H9 (cell line): ENCODE data around the gene KLF1. TPM values are rescaled to one million over a fixed set of nuclear protein-coding genes. Genes with fewer than 3 reads are reported as not detected.

Source experiments
- DNase-seq: peaks from one replicate; pipeline ENCODE4 v3.0.0-alpha.2; 2017
- H2AFZ ChIP-seq: one replicate; pipeline ENCODE4 v1.6.1; 2013; ENCODE audit warnings: mild to moderate bottlenecking, low read length, control low read depth, moderate library complexity
- H2AK5ac ChIP-seq: 2 replicates; pipeline ENCODE4 v1.6.1; 2013; ENCODE audit warnings: low read length, control low read depth, mixed read lengths; ENCODE audit not compliant: insufficient read length
- H2BK120ac ChIP-seq: one replicate; pipeline ENCODE4 v1.6.1; 2013; ENCODE audit warnings: low read depth, mild to moderate bottlenecking, low read length, control low read depth, inconsistent platforms; ENCODE audit not compliant: poor library complexity, severe bottlenecking
- H2BK12ac ChIP-seq: 2 replicates; pipeline ENCODE4 v1.6.1; 2013; ENCODE audit warnings: low read length, control low read depth, mixed read lengths, low read depth; ENCODE audit not compliant: insufficient read length
- H2BK15ac ChIP-seq: 2 replicates; pipeline ENCODE4 v1.6.1; 2013; ENCODE audit warnings: low read depth, low read length, control low read depth
- H2BK20ac ChIP-seq: one replicate; pipeline ENCODE4 v1.6.1; 2013; ENCODE audit warnings: low read depth, mild to moderate bottlenecking, low read length, control low read depth, inconsistent platforms; ENCODE audit not compliant: poor library complexity, severe bottlenecking
- H2BK5ac ChIP-seq: 2 replicates; pipeline ENCODE4 v1.6.1; 2013; ENCODE audit warnings: low read length, control low read depth, mixed read lengths; ENCODE audit not compliant: insufficient read length
- H3K14ac ChIP-seq: 2 replicates; pipeline ENCODE4 v1.6.1; 2013; ENCODE audit warnings: low read length, control low read depth; ENCODE audit not compliant: insufficient read depth
- H3K18ac ChIP-seq: 2 replicates; pipeline ENCODE4 v1.6.1; 2013; ENCODE audit warnings: low read depth, mild to moderate bottlenecking, mixed read lengths, low read length, control low read depth; ENCODE audit not compliant: insufficient read length
- H3K23ac ChIP-seq: 2 replicates; pipeline ENCODE4 v1.6.1; 2013; ENCODE audit warnings: low read length, control low read depth, mixed read lengths, low read depth; ENCODE audit not compliant: insufficient read length
- H3K23me2 ChIP-seq: 2 replicates; pipeline ENCODE4 v1.6.1; 2013; ENCODE audit warnings: low read depth, mild to moderate bottlenecking, mixed read lengths, low read length, control low read depth; ENCODE audit not compliant: insufficient read length, poor library complexity, severe bottlenecking
- H3K27ac ChIP-seq: 2 replicates; pipeline ENCODE4 v1.5.1; 2013; ENCODE audit warnings: low read length, control low read depth, mixed read lengths, low read depth; ENCODE audit not compliant: insufficient read length
- H3K27me3 ChIP-seq: 2 replicates; pipeline ENCODE4 v1.6.1; 2013; ENCODE audit warnings: low read length, control low read depth, inconsistent platforms; ENCODE audit not compliant: insufficient read depth
- H3K4ac ChIP-seq: 2 replicates; pipeline ENCODE4 v1.6.1; 2013; ENCODE audit warnings: low read depth, mild to moderate bottlenecking, control low read depth, inconsistent platforms, low read length, moderate library complexity
- H3K4me1 ChIP-seq: 2 replicates; pipeline ENCODE4 v1.6.1; 2013; ENCODE audit warnings: low read length, control low read depth, inconsistent platforms; ENCODE audit not compliant: insufficient read depth
- H3K4me2 ChIP-seq: 2 replicates; pipeline ENCODE4 v1.6.1; 2013; ENCODE audit warnings: low read length, control low read depth, mixed read lengths; ENCODE audit not compliant: insufficient read length, insufficient read depth
- H3K56ac ChIP-seq: 2 replicates; pipeline ENCODE4 v1.6.1; 2013; ENCODE audit warnings: low read depth, mild to moderate bottlenecking, mixed read lengths, low read length, control low read depth; ENCODE audit not compliant: insufficient read length
- H3K79me1 ChIP-seq: 2 replicates; pipeline ENCODE4 v1.6.1; 2013; ENCODE audit warnings: low read depth, mild to moderate bottlenecking, moderate library complexity, low read length, control low read depth, inconsistent platforms; ENCODE audit not compliant: insufficient read depth, poor library complexity, severe bottlenecking
- H3K79me2 ChIP-seq: 2 replicates; pipeline ENCODE4 v1.6.1; 2013; ENCODE audit warnings: low read length, control low read depth, inconsistent platforms; ENCODE audit not compliant: insufficient read depth
- H3K9ac ChIP-seq: 2 replicates; pipeline ENCODE4 v1.6.1; 2013; ENCODE audit warnings: low read length, control low read depth, mixed read lengths; ENCODE audit not compliant: insufficient read length; ENCODE audit errors: extremely low read depth
- H3K9me3 ChIP-seq: one replicate; pipeline ENCODE4 v1.6.1; 2013; ENCODE audit warnings: low read depth, low read length, inconsistent platforms; ENCODE audit not compliant: control insufficient read depth
- H3T11ph ChIP-seq: one replicate; pipeline ENCODE4 v1.6.1; 2013; ENCODE audit warnings: mild to moderate bottlenecking, low read length, control low read depth, inconsistent platforms
- H4K20me1 ChIP-seq: one replicate; pipeline ENCODE4 v1.6.1; 2013; ENCODE audit not compliant: control insufficient read depth, insufficient read length, insufficient read depth
- H4K5ac ChIP-seq: 2 replicates; pipeline ENCODE4 v1.6.1; 2013; ENCODE audit warnings: low read depth, mild to moderate bottlenecking, mixed read lengths, low read length, control low read depth; ENCODE audit not compliant: insufficient read length
- H4K8ac ChIP-seq: replicated peaks from 2 replicates; pipeline ENCODE4 v1.6.1; 2013; ENCODE audit warnings: low read length, control low read depth, mixed read lengths, low read depth; ENCODE audit not compliant: insufficient read length
- H4K91ac ChIP-seq: 2 replicates; pipeline ENCODE4 v1.6.1; 2013; ENCODE audit warnings: low read depth, mild to moderate bottlenecking, moderate library complexity, mixed read lengths, low read length, control low read depth; ENCODE audit not compliant: insufficient read length
- H3K27ac Mint-ChIP-seq, 3 experiments: 2 replicates in 2 of 3; 3 replicates in 1 of 3; pipeline ENCODE4 v1.8.0; 2020 to 2021; ENCODE audit warnings: mixed read lengths in 3 of 3, mild to moderate bottlenecking in 1 of 3, moderate library complexity in 1 of 3
- H3K27me3 Mint-ChIP-seq: 2 replicates; pipeline ENCODE4 v1.8.0; 2021; ENCODE audit warnings: low read depth, mild to moderate bottlenecking, moderate library complexity, mixed read lengths
- H3K36me3 Mint-ChIP-seq, 3 experiments: 2 replicates in 2 of 3; 3 replicates in 1 of 3; pipeline ENCODE4 v1.8.0; 2020 to 2021; ENCODE audit warnings: low read depth in 3 of 3, mixed read lengths in 3 of 3; ENCODE audit not compliant: insufficient read depth in 1 of 3
- H3K4me1 Mint-ChIP-seq, 2 experiments: 2 replicates each; pipeline ENCODE4 v1.8.0; 2020; ENCODE audit warnings: mixed read lengths in 2 of 2
- H3K4me3 Mint-ChIP-seq, 2 experiments: 2 replicates in 1 of 2; 3 replicates in 1 of 2; pipeline ENCODE4 v1.8.0; 2020 to 2021; ENCODE audit warnings: mild to moderate bottlenecking in 2 of 2, mixed read lengths in 2 of 2, moderate library complexity in 1 of 2
- H3K9me3 Mint-ChIP-seq, 2 experiments: 2 replicates in 1 of 2; 3 replicates in 1 of 2; pipeline ENCODE4 v1.8.0; 2020; ENCODE audit warnings: mild to moderate bottlenecking in 2 of 2, mixed read lengths in 2 of 2, moderate library complexity in 1 of 2
- WGBS: extraction: QIAGEN DNeasy Blood & Tissue Kit; methylation state at CpG from one replicate; pipeline ENCODE4 v1.1.7; 2013; ENCODE audit warnings: missing lambda C conversion rate, low lambda C conversion rate, mixed read lengths; ENCODE audit not compliant: insufficient read length; ENCODE audit errors: extremely low coverage; 5-methylcytosine and 5-hydroxymethylcytosine counted together
- total RNA-seq: library from RNA; stranded (reverse); gene quantifications from 2 replicates; pipeline ENCODE4 v1.2.1, GENCODE V29; 2021
- TF ChIP-seq, protein P1 (sequence below): fragments of 200-600 bp; sonication (generic); conservative IDR thresholded peaks from 3 replicates; pipeline ENCODE4 v1.8.0; 2021; ENCODE audit warnings: antibody characterized with exemption, mild to moderate bottlenecking

Gene KLF1
- total RNA-seq, 1 experiment from 2014 or later: 0.37 TPM

DNA sequence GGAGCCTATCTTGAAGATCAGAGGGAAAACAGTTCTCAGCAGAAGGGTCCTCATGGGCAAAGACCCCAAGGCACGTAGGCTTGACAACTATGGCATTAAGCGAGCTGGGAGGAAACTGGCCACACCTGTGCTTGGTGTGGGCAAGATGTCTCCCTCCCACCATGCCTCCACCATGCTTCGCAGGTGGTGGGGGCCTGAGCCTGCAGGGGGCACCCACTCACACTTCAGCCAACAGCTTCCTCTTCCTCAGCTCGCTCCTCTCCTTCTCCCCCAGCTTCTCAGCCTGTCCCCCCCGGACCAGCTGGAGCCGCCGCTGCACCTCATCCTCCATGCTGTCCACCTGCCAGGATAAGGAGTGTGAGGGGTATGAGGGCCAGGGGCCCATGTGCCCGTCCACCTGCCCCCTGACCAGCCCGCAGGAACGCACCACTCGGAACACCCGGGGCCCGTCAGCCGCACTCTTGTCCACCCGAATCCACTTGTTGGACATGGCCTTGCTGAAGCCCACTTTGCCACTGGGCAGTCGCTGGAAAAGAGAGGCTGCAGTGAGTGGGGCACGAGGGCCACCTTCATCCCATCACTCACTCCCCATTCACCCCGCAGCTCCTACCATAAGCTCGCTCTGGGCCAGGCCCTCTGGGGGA lies 43.1 kb upstream of the KLF1 start:
- H2BK15ac ChIP-seq: no peak overlapping the region
- no peak overlapping the region for H3K14ac ChIP-seq
- no peaks in the 10 kb centered on the region for H3K9me3 ChIP-seq
- H2AK5ac ChIP-seq: no peak overlapping the region
- no peak overlapping the region for H3K4ac ChIP-seq
- H2BK12ac ChIP-seq: no peak overlapping the region
- DNase-seq: no peak
- H3K27ac Mint-ChIP-seq: no peak overlapping the region
- peaks cover 4% of the 10 kb centered on the region for H3K23me2 ChIP-seq
- H3K4me2 ChIP-seq: no peak overlapping the region
- H3K4me3 Mint-ChIP-seq: no peak overlapping the region
- H3K56ac ChIP-seq: no peak overlapping the region
- H2BK20ac ChIP-seq: no peak overlapping the region
- H2BK120ac ChIP-seq: no peak overlapping the region
- peaks cover 37 to 62% (median 52%) of the 10 kb centered on the region in 3 experiments; a peak in 6 of 7 replicates for H3K36me3 Mint-ChIP-seq
- peaks cover 10 to 13% of the 10 kb centered on the region in 2 experiments for H3K4me1 Mint-ChIP-seq
- H3K27ac ChIP-seq: no peak overlapping the region
- H2AFZ ChIP-seq: no peak overlapping the region
- H3K9ac ChIP-seq: no peak overlapping the region
- H3K23ac ChIP-seq: no peak overlapping the region
- TF ChIP-seq, protein P1, sequence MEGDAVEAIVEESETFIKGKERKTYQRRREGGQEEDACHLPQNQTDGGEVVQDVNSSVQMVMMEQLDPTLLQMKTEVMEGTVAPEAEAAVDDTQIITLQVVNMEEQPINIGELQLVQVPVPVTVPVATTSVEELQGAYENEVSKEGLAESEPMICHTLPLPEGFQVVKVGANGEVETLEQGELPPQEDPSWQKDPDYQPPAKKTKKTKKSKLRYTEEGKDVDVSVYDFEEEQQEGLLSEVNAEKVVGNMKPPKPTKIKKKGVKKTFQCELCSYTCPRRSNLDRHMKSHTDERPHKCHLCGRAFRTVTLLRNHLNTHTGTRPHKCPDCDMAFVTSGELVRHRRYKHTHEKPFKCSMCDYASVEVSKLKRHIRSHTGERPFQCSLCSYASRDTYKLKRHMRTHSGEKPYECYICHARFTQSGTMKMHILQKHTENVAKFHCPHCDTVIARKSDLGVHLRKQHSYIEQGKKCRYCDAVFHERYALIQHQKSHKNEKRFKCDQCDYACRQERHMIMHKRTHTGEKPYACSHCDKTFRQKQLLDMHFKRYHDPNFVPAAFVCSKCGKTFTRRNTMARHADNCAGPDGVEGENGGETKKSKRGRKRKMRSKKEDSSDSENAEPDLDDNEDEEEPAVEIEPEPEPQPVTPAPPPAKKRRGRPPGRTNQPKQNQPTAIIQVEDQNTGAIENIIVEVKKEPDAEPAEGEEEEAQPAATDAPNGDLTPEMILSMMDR: no peak
- H4K20me1 ChIP-seq: peaks cover 5% of the 10 kb centered on the region
- peaks cover 6% of the 10 kb centered on the region for H3K79me1 ChIP-seq
- WGBS: no CpG with 5 or more reads among the region's 19 CpGs
- no peaks in the 10 kb centered on the region for H3K27me3 ChIP-seq
- no peak overlapping the region for H4K91ac ChIP-seq
- no peak overlapping the region for H2BK5ac ChIP-seq
- H3K9me3 Mint-ChIP-seq: no peaks in the 10 kb centered on the region
- no peak overlapping the region for H4K8ac ChIP-seq
- H3K79me2 ChIP-seq: peaks cover 9% of the 10 kb centered on the region; the same call in 1 of the 2 replicates
- no peak overlapping the region for H3K18ac ChIP-seq
- no peaks in the 10 kb centered on the region; the same call in 1 of the 2 replicates for H3K27me3 Mint-ChIP-seq
- no peaks in the 10 kb centered on the region for H3K4me1 ChIP-seq
- H3T11ph ChIP-seq: no peak overlapping the region
- H4K5ac ChIP-seq: no peak overlapping the region
